AG08396 (cell line): ENCODE measurements around the gene GORASP2.

Experiments
- DNase-seq: peaks from one replicate; pipeline ENCODE4 v3.0.0; 2012; ENCODE audit warnings: low spot score, mixed read lengths

GORASP2 gene

GRCh38 chr2:170966648-170967396 is 37.8 kb downstream of the GORASP2 start:
- no peak for DNase-seq

GRCh38 chr2:170967553-170967952 is 38.5 kb downstream of the GORASP2 start:
- DNase-seq, result no peak

DNA sequence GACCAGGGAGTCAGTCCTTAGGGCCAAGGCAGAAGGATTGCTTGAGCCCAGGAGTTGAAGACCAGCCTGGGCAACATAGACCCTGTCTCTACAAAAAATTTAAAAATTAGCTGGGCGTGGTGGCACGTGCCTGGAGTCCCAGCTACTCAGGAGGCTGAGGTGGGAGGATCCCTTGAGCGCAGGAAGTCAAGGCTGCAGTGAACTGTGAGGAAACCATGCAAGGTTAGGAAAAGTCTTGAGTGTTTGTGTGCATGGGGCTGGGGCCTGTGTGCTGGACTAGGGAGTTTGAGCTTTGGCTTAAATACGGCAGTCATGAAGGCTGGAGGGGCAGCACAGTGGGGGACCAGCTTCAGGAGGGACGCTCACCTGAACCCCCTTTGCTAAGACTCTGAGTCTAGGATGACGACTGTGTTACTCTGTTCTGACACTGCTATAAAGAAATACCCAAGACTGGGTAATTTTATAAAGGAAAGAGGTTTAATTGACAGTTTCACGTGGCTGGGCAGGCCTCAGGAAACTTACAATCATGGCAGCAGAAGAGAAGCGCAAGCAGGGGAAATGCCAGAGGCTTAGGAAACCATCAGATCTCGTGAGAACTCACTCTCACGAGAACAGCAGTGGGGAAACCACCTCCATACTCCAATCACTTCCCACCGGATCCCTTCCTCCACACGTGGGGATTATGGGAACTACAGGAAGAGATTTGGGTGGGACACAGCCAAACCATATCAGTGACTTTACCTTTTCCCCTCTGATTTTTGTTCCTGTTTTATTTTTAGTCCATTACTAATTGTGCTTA is 39.4 kb downstream of the GORASP2 start:
- DNase-seq, result no peak

- no peak for DNase-seq
These were observed 40.0 kb downstream of the GORASP2 start for GRCh38 chr2:170969030-170969429.

DNA sequence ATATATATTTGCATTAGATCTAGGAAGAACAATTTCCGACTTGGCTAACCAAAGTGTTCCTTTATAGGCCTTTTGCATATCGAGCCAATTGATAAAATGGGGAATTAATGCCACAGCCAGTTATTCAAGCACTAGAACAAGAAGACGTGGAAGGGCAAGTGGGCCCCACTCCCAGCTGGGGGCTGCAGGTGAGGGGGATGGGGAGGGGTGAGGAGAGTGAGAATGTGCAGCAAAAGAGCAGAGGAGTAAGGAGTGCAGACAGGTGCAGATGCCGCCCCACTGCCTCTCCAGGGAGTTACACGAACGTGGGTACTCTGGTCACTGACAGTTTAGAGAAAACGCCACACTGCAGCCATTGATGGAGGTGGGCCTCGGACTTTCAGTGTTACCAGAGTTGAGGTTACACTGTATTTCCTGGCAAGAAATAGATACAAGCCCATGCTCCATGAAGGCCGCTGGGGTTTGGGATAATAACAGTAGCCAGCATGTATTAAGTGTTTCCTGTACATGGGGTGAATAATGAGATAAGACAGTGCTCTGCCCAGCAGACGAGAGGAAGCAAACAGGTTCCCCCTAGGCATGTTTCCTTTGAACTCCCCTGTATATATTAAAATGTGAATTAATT is 40.9 kb downstream of the GORASP2 start:
- DNase-seq, result no peak

GRCh38 chr2:170971071-170971470 is 42.0 kb downstream of the GORASP2 start:
- DNase-seq, result no peak

GRCh38 chr2:170972296-170973224 is 43.5 kb downstream of the GORASP2 start:
- DNase-seq, result no peak

DNA sequence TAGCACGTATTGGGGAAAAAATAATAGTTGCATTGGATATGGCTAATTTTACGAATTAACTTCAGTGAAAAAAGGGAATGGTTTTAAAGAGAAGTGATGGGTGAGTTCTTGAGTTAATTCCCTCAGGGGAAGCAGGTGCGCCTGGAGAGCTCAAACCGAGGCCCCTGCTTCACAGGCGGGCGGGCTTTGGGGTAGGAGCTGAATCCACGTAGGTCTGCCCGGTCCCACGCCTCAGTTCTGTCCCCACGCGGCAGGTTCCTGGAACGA is 44.1 kb downstream of the GORASP2 start:
- DNase-seq, result no peak

- DNase-seq, result peak; percentile 98
These were observed 44.6 kb downstream of the GORASP2 start for GRCh38 chr2:170973492-170974303.

- peak; percentile 57 for DNase-seq
These were observed 45.4 kb downstream of the GORASP2 start for GRCh38 chr2:170974304-170974993.

GRCh38 chr2:170975127-170975942 is 46.3 kb downstream of the GORASP2 start:
- no peak for DNase-seq

- no peak for DNase-seq
These were observed 46.9 kb downstream of the GORASP2 start for GRCh38 chr2:170975943-170976270.

DNA sequence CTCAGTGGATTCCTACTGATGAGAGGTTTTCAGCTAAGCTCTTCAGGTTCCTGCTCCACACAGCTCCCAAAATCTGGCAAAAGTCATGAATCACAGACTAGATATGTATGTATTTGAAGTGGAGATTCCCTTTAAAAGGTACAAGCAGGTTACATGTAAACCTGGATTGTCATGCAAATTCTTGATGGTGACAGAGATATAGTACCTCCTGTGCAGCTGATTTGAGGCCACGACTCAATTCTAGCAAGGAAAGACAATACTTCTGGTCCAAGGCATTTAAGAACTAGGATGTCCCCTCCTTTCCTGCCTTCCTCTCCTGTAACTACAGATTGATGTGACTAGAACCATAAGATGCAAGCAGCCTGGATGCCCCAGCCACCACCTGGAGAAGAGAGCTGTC is 55.0 kb downstream of the GORASP2 start:
- no peak for DNase-seq

GRCh38 chr2:170985407-170985806 is 56.4 kb downstream of the GORASP2 start:
- DNase-seq, result no peak

DNA sequence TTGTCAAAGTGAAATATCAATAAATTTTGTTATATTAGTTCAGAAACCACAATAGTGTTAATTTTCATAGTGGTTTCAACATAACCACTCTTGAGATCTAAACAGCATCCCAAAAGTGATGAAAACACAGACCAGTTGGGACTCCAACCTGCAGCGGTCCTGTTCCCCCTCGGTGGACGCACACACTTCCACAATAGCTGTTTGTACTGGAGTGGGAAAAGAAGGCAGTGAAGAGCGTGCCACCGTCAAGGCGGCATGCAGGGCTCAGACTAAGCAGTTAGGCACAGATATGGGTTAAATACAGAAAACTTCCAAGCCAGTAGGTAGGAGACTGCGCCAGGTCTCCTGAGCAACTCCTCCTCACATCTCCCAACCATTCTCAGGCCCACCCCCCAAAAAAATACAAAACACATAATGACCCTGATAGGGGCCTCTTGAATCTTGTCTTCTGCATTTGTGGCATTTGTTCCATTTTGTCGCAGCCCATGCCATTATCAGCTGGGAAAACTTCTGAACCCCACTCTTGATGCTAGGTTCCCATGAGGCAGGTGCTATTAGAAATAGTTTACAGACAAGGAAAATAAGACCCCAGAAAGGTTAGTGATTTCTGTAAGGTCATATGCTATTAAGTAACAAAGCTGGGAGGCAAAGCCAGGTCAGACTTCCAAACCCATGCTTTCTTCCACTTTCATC is 57.7 kb downstream of the GORASP2 start:
- no peak for DNase-seq

GRCh38 chr2:170991398-170992182 is 62.5 kb downstream of the GORASP2 start:
- DNase-seq, result no peak

DNA sequence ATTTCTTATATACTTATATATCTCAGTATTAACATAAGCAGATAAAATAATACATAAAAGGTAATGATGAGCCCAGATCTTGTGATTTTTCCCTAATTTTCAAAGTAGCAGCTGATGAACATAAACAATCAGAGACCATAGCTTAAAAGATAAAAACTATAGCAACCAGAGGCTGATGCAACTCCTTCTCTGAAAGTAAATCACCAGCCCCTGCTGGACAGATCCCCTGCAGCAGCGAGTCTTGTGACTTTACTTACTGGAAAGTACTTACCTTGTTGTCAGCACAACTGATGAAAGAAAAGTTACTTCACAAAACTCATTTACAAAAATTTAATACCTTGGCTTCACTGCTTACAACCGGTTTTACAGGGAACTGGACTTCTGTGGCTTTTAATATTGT is 67.3 kb downstream of the GORASP2 start:
- no peak for DNase-seq

- DNase-seq, result no peak
These were observed 69.0 kb downstream of the GORASP2 start for GRCh38 chr2:170997893-170998597.
